HG02852 (cell line): ENCODE results near the gene ZNHIT2.
"Not testable (repeated sequence)": the region's sequence is repeated elsewhere in the genome, so short reads cannot be mapped to it uniquely, and the experiment has no call there.

Experiments
- ATAC-seq: cut with Tn5 transposase; IDR thresholded peaks from one replicate; pipeline ENCODE4 v1.9.1; 2021; ENCODE audit warnings: mild to moderate bottlenecking, moderate library complexity; ENCODE audit not compliant: unreplicated experiment

The ZNHIT2 gene

DNA sequence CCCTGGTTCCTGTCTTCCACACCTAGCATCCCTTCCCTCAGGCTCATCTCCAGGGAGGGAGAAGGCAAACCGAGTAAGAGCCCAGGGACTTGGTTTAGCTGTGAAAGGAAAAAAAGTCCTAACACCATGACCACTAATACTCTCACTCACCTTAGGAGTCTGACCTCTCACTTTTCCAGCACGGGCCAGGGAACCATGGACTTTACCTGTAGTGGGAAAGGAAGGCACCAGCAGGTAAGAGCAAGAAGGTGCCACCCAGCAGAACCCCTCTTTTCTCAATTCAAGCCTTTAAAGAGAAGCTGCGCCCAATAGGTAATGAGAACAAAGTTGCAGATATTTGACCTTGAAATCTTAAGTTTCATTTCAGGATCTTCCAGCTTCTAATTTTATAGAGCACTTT, 3.3 kb upstream of the ZNHIT2 start:
- ATAC-seq = no peak

DNA sequence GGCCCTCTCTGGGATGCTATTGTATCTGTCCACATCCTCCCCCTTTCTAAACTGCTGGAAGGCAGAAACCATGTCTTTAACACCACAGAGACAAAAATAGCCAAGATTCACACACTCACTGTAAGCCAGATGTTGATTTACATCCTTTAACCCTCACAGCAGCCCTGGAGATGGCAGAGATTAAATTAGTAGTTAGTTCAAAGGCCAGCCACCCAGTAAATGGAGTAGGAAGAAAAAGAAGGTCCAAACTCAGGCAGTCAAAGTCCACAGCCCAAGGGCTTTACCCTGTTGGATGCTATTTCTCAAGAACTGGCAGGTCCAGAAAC, 2.1 kb upstream of the ZNHIT2 start:
- no peak for ATAC-seq

DNA sequence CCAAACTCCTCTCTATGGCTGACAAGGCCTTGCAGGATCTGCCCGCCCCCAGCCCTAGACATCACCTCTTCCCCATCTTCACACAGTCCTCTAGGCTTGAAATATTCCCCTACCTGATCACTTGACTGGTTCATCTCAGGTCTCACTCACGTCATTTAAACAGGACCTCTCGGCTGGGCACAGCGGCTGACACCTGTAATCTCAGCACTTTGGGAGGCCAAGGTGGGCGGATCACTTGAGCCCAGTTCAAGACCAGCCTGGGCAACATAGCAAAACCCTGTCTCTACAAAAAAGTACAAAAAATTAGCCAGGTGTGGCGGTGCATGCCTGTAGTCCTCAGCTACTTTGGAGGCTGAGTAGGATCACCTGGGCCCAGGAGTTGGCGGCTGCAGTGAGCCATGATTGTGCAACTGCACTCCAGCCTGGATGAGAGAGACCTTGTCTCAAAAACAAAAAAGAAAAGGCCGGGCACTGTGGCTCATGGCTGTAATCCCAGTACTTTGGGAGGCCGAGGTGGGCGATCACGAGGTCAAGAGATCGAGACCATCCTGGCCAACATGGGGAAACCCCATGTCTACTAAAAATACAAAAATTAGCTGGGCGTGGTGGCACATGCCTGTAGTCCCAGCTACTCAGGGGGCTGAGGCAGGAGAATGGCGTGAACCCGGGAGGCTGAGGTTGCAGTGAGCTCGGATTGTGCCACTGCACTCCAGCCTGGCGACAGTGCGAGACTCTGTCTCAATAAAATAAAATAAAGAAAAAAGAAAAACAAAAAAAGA, 1.6 kb upstream of the ZNHIT2 start:
- not testable (repeated sequence) for ATAC-seq

DNA sequence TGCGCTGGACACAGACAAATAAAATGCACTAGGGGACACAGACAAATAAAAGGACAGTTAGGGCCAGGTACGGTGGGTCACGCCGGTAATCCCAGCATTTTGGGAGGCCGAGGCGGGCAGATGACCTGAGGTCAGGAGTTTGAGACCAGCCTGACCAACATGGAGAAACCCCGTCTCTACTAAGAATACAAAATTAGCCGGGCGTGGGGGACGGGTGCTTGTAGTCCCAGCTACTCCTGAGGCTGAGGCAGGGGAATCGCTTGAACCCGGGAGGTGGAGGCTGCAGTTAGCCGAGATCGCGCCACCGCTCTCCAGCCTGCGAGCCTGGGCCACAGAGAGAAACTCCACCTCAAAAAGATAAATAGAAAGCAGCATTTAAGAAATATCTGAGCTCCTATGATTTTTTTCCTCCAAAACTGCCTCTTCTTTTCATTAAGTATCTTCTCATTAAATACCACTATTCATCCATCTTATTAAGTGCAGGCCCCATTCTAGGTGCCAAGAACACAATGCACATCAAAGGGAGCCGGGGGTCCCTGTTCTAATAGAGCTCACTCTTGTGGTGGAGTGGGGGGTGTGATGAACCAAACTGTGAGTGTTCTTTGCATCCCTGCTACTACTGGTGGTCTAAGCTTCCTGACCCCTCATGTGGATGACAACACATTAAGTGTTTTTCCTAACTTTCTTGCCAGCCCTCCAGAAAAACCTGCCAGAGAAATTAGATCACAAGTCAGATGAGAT, 766 bp upstream of the ZNHIT2 start:
- ATAC-seq = no peak

DNA sequence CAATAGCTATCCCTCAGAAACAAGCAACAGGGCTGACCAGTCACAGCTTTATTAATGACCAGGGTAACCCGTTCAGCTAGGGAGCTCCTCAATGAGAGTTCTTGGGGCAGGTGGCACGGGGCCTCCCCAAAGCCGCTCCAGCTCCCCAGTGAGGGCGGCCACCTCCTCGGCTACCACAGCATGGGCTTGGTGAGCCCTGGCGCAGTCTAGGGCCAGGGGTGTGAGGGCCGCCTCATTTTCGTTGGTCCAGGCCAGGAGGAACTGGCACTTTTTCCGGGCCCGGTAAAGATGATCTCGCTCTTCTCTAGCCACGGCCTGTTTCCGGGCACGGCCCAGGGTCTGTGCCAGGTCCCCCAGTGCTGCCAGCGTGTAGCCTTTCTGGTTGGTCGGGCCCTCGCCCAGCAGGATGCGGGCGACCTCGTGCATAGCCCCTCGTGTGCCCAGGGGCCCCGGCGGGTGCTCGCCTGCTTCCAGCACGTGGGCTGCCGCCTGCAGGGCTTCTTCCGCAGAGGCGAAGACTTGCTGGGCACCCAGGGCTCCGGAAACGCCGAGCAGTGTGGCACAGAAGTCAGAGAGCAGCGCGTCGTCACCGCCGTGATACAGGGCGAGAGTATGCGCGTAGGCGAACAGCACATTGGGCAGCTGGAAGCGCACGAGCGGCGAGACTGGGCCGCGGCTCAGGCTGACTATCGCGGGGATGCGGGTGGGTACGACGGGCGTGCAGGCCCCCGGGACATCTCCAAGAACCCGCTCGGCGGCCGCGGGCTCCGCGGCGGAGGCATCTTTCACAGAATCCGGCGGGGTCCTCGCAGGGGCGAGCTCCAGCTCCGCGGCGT, 913 bp downstream of the ZNHIT2 start:
- ATAC-seq = no peak

DNA sequence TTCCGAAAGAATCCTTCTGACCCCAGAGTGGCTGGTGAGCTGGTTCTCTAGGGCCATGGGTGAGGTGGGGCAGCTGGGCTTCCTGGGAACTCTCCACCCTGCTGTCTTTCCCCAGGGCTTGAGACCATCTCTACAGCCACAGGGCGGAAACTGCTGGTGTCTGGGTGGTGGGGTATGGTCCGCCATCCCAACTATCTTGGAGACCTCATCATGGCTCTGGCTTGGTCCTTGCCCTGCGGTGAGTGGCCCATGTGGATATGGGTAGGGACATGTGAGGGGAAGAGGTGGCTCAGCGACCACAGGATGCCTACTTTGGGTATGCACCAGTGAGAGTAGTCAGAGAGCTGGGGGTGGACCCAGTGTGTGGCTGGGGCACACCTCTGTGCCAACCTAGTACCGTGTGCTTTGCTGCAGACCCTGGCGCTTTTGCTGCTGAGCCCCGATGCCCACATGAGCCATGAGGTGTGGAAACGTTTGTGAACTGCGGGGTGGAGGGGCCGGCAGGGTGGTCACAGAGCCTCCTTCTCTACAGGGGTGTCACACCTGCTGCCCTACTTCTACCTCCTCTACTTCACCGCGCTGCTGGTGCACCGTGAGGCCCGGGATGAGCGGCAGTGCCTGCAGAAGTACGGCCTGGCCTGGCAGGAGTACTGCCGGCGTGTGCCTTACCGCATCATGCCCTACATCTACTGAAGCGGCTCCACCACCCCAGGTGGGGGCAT, 2.0 kb downstream of the ZNHIT2 start:
- no peak for ATAC-seq

DNA sequence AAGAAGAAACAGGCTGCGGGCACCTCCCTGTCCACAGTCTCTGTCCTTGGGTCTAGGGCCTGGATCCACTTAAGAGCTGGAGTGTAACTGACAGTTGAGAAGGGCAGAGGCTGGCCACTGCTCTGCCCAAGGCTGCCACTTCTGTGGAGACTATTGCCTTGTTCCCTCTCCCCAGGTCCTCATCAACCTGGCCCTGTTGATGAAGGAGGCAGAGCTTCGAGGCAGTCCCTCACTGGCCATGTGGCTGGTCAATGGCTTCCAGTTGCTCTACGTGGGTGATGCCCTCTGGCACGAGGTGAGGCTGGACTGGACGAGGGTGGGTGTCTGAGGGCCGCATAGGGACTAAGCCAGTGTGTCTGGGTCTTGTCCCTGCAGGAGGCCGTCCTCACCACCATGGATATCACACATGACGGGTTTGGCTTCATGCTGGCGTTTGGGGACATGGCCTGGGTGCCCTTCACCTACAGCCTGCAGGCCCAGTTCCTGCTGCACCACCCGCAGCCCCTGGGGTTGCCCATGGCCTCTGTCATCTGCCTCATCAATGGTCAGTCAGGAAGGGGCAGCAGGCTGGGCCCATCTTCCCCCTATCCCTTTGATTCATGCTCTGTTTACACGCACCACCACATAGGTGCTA, 2.8 kb downstream of the ZNHIT2 start:
- ATAC-seq = no peak

DNA sequence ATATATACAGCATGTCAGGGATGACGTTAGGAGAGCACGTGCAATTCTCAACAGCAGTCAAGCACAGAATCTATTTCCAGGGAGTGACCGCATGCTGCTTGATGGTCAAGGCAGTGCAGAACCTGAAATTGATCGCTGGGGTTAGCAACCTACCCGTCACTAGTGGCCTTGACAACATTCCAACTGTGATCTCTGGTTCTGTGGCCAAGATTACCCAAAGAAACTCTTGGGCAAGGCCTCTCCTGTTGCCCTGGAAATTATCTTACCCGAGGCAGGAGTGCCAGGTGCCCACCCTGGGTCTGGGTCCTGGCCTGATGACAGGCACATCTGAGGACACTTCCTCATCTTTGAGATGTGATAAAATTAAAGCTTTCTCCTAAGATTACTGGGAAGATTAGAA, 3.7 kb downstream of the ZNHIT2 start:
- ATAC-seq = no peak

DNA sequence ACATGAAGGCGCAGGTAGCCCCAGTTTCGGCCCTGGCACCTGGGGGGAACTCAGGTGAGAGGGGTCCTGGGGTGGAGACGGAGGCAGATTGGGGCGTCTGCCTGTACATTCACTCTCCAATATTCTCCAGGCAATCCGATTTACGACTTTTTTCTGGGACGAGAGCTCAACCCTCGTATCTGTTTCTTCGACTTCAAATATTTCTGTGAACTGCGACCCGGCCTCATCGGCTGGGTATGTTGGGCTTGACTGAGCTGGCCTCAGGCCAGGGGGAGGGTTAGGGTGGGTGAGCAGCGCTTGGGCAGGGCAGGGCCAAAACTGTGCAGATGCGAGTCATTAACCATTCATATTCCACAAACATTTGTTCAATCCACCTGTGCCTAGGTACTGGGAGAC, 4.1 kb downstream of the ZNHIT2 start:
- no peak for ATAC-seq

DNA sequence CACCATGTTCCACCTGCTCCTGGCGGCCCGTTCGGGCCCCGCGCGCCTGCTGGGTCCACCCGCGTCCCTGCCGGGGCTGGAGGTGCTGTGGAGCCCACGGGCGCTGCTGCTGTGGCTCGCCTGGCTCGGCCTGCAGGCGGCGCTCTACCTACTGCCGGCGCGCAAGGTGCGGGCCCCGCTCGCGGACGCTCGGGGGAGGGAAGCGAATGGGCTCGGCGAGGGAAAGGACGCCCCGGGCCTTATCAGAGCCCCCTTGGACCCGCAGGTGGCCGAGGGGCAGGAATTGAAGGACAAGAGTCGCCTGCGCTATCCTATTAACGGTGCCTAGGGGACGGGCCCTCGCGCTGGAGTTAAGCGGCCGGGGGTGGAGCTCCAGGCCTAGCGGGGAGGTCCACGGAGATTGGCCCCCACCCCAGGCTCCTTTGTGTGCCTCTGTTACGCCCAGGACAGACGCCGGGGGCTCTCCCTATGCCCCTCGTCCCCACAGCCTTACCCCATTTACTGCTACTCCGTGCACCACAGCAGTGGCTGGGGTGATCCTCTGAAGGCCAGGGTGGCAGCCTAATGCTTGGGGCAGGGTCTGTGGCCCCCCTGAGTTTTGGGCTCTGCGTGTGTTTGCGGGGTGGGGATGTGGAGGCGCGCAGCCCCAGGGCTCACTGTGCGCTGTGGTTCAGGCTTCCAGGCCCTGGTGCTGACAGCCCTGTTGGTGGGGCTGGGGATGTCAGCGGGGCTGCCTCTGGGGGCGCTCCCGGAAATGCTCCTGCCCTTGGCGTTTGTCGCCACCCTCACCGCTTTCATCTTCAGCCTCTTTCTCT, 4.7 kb downstream of the ZNHIT2 start:
- no peak for ATAC-seq

DNA sequence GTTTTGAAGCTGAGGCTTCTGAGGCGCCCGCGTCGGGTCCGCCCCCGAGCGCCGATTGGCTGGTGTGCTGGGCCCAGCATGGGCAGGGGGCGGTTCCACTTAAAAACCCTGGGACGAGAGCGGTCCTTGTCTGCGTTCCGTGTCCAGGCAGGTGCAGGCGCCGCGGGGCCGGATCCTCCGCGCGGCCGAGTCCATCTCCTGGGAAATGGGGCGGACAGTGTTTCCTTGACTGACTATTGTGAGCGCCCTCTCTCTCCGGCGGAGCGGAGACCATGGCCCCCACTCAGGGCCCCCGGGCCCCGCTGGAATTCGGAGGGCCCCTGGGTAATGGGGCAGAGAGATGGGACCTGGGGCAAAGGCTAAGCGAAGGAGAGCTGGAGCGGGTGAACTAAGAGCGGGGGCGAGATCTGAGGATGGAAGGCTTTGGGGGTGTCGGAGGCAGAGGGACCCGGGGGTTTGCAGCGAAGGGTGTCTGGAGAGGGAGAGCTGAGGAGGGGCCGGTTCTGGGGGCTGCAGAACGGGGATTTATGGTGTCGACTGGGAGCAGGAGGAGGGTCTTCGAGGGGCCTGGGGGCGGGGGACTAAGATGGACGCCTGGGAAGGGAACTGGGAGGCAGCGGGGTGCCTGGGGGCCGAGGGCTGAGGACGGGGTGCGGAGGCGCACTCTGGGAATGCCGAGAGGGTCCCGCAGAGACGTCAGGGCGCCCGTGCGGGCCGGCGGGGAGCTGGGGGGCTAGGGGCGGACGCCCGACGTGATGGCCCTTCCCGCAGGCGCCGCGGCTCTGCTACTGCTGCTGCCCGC, 5.6 kb downstream of the ZNHIT2 start, which contains the start of gene TM7SF2:
TM7SF2 (plus strand) TSS at position 129 of the 802 bp plus-strand sequence; CDS start at position 273, 144 bp downstream.
- peak; percentile 71 for ATAC-seq

DNA sequence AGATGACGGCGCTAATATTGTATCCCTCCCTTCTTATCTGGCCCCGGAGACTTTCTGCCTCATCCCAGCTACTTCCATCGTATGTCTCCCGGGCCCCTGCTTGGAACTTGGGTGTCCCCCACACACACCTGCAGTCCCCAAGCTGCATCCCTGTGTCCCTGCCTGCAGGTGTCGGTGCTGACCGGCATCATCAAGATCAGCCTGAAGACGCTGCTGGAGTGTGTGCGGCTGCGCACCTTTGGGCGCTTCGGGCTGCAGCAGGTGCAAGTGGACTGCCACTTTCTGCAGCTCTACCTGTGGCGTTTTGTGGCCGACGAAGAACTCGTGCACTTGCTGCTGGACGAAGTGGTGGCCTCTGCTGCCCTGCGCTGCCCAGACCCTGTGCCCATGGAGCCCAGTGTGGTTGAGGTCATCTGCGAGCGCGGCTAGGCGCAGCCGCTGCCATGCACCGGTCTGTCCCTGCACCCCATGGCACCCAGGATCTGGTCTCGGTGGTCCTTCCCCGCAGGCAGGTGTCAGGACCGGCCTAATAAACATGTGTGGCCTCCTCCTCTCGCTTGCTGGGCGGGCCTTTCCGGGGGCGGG, 6.2 kb downstream of the ZNHIT2 start:
- ATAC-seq = no peak

DNA sequence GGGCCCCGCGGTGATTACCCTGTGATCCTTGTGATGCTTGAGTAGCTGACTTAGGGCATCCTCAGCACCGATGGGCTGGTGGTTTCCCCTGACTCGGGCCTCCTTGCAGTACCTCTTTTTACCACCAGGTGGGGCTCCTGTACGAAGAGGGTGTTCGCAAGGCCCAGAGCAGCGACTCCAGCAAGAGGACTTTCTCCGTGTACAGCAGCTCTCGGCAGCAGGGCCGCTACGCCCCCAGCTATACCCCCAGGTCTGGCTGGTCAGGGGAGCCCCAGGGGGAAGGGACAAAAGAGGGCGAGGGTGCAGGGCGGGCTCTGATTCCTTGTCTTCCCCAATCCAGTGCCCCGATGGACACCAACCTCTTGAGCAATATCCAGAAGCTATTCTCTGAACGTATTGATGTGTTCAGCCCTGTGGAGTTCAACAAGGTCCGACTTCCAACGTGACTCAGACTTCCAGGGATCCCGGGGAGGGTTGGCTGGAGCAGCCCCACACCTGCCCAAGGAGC, 7.1 kb downstream of the ZNHIT2 start:
- ATAC-seq = no peak

DNA sequence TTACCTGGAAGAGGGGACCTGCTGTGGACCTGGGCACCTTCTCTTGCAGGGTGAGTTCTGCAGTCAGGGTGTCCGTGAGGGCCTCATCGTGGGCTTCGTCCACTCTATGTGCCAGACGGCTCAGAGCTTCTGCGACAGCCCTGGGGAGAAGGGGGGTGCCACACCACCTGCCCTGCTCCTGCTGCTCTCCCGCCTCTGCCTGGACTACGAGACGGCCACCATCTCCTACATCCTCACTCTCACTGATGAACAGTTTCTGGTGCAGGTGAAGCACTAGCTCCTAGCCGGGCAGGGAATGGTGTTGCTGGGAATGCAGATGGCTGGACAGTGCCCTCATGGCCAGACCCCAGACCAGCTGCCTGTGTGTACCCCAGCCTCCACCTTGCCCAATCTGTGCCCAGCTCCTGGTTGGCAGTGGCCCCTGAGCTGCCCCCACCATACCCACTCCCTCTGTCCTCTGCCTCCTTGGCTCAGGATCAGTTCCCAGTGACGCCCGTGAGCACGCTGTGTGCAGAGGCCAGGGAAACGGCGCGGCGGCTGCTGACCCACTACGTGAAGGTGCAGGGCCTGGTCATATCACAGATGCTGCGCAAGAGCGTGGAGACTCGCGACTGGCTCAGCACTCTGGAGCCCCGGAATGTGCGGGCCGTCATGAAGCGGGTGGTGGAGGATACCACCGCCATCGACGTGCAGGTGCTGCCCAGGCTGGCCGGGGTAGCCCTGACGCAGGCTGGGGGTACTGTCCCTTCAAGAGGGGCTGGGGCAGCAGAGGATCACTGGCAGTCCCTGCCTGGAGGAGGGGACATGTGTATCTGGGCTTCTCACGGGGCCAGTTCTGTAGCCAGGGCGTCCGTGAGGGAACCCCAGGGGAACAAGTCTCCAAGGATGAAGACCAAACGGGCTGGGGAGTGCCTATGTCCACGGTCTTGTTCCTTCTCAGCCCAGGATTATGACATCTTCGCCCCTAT, 8.0 kb downstream of the ZNHIT2 start:
- no peak for ATAC-seq

DNA sequence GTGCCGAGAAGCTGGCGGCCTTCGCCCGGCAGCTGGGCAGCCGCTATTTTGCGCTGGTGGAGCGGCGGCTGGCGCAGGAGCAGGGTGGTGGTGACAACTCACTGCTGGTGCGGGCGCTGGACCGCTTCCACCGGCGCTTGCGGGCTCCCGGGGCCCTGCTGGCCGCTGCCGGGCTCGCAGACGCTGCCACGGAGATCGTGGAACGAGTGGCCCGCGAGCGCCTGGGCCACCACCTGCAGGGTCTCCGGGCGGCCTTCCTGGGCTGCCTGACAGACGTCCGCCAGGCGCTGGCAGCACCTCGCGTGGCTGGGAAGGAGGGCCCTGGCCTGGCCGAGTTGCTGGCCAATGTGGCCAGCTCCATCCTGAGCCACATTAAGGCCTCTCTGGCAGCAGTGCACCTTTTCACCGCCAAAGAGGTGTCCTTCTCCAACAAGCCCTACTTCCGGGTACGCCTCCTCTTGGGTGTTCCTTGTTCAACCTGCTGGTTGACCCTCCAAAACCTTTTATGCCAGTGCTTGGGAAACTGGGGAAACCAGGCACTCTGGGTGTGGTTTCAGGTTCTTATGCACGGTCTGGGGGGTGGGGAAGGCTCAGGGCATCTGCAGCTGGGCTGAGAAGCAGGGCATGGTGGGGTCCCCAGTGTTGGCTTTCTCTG, 8.9 kb downstream of the ZNHIT2 start:
- no peak for ATAC-seq

DNA sequence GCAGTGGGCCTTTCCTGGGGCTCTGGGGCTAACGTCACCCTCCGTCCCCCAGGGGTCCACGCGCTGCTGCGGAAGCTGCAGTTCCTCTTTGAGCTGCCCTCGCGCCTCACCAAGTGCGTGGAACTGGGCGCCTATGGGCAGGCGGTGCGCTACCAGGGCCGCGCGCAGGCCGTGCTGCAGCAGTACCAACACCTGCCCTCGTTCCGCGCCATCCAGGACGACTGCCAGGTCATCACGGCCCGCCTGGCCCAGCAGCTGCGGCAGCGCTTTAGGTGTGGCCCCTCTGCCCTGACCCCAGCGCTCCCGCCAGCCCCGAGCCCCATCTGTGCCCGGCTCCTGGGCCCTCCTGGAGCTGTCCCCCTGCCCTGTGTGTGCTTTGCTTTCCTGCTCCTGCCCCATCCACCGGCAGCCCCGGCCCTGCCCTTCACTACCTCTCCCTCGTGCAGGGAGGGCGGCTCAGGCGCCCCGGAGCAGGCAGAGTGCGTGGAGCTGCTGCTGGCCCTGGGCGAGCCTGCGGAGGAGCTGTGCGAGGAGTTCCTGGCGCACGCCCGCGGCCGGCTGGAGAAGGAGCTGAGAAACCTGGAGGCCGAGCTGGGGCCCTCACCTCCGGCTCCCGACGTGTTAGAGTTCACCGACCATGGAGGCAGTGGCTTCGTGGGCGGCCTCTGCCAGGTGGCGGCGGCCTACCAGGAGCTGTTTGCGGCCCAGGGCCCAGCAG, 9.6 kb downstream of the ZNHIT2 start:
- no peak for ATAC-seq
